Parathyroid adenoma (tissue), 2 donors: ENCODE measurements around the gene TXNRD3.
"Not testable (repeated sequence)": the region's sequence is repeated elsewhere in the genome, so short reads cannot be mapped to it uniquely, and the experiment has no call there.

Experiments used
- H2AFZ ChIP-seq: fragments of 300-600 bp; sonication (generic); one replicate; pipeline ENCODE4 v1.7.0; 2017; ENCODE audit warnings: antibody characterized with exemption, mild to moderate bottlenecking
- H3K27ac ChIP-seq: fragments of 300-600 bp; sonication (generic); one replicate; pipeline ENCODE4 v1.7.0; 2017
- H3K27me3 ChIP-seq: fragments of 300-600 bp; sonication (generic); one replicate; pipeline ENCODE4 v1.7.0; 2017; ENCODE audit warnings: low read length; ENCODE audit not compliant: control insufficient read depth, insufficient read depth
- H3K36me3 ChIP-seq: fragments of 300-600 bp; sonication (generic); one replicate; pipeline ENCODE4 v1.7.0; 2017; ENCODE audit warnings: low read length; ENCODE audit not compliant: control insufficient read depth, insufficient read depth
- H3K4me1 ChIP-seq: fragments of 300-600 bp; sonication (generic); one replicate; pipeline ENCODE4 v1.7.0; 2017; ENCODE audit warnings: control low read depth
- H3K4me2 ChIP-seq: fragments of 300-600 bp; sonication (generic); one replicate; pipeline ENCODE4 v1.7.0; 2017; ENCODE audit warnings: low read length
- H3K4me3 ChIP-seq: fragments of 300-600 bp; sonication (generic); one replicate; pipeline ENCODE4 v1.7.0; 2017; ENCODE audit warnings: low read depth, low read length
- H3K79me2 ChIP-seq: fragments of 300-600 bp; sonication (generic); one replicate; pipeline ENCODE4 v1.7.0; 2017; ENCODE audit warnings: control low read depth
- H3K9ac ChIP-seq: fragments of 300-600 bp; sonication (generic); one replicate; pipeline ENCODE4 v1.7.0; 2017; ENCODE audit warnings: mild to moderate bottlenecking
- H3K9me3 ChIP-seq: fragments of 300-600 bp; sonication (generic); one replicate; pipeline ENCODE4 v1.7.0; 2017; ENCODE audit warnings: low read length; ENCODE audit not compliant: control insufficient read depth
- CTCF ChIP-seq: fragments of 300-600 bp; sonication (generic); IDR thresholded peaks from one replicate; pipeline ENCODE4 v1.7.0; 2017; ENCODE audit warnings: antibody characterized with exemption, mild to moderate bottlenecking
- donor health status: primary hyperparathyroidism.

The TXNRD3 gene

GRCh38 chr3:126604691-126605090 lies 50.2 kb downstream of the TXNRD3 start:
- H3K9me3 ChIP-seq, result no peaks in the 10 kb centered on the region
- no peaks in the 10 kb centered on the region for H3K36me3 ChIP-seq
- H3K9ac ChIP-seq, result no peak overlapping the region
- H3K4me3 ChIP-seq, result no peak overlapping the region
- H3K4me1 ChIP-seq, result no peaks in the 10 kb centered on the region
- no peak overlapping the region for H3K27ac ChIP-seq
- no peak for TF ChIP-seq CTCF
- no peak overlapping the region for H3K4me2 ChIP-seq
- H3K27me3 ChIP-seq, result no peaks in the 10 kb centered on the region
- no peak overlapping the region for H2AFZ ChIP-seq
- no peaks in the 10 kb centered on the region for H3K79me2 ChIP-seq

- Histone ChIP-seq H3K9me3 (no peaks in the 10 kb centered on the region), H3K27me3 (no peaks in the 10 kb centered on the region), H3K27ac (no peak overlapping the region), H3K9ac (no peak overlapping the region), H3K79me2 (no peaks in the 10 kb centered on the region), H3K4me2 (no peak overlapping the region), H3K36me3 (no peaks in the 10 kb centered on the region), H2AFZ (no peak overlapping the region), H3K4me3 (no peak overlapping the region), H3K4me1 (no peaks in the 10 kb centered on the region)
- TF ChIP-seq CTCF, result no peak
Observed at GRCh38 chr3:126599101-126599500, 55.8 kb downstream of the TXNRD3 start.

- H2AFZ ChIP-seq, H3K27ac ChIP-seq, H3K9ac ChIP-seq, H3K4me3 ChIP-seq, H3K4me2 ChIP-seq, H3K9me3 ChIP-seq, H3K79me2 ChIP-seq, H3K36me3 ChIP-seq, H3K27me3 ChIP-seq, H3K4me1 ChIP-seq: not testable (repeated sequence)
Observed at GRCh38 chr3:126595479-126595878, 59.4 kb downstream of the TXNRD3 start.

GRCh38 chr3:126591515-126591914 lies 63.4 kb downstream of the TXNRD3 start:
- not testable (repeated sequence) for H3K79me2 ChIP-seq, H3K9me3 ChIP-seq, H3K4me1 ChIP-seq, H3K27ac ChIP-seq, H2AFZ ChIP-seq, H3K27me3 ChIP-seq, H3K36me3 ChIP-seq, H3K4me3 ChIP-seq, H3K9ac ChIP-seq, H3K4me2 ChIP-seq

- Histone ChIP-seq H3K79me2 (no peaks in the 10 kb centered on the region), H3K4me3 (no peak overlapping the region), H3K36me3 (no peaks in the 10 kb centered on the region), H2AFZ (no peak overlapping the region), H3K4me1 (no peaks in the 10 kb centered on the region), H3K27ac (no peak overlapping the region), H3K9ac (no peak overlapping the region), H3K4me2 (no peak overlapping the region), H3K27me3 (no peaks in the 10 kb centered on the region), H3K9me3 (no peaks in the 10 kb centered on the region)
- TF ChIP-seq CTCF, result no peak
Observed at GRCh38 chr3:126582311-126582710, 72.6 kb downstream of the TXNRD3 start.

GRCh38 chr3:126581569-126581968 lies 73.4 kb downstream of the TXNRD3 start:
- Histone ChIP-seq H2AFZ (no peak overlapping the region), H3K4me3 (no peak overlapping the region), H3K9me3 (no peaks in the 10 kb centered on the region), H3K79me2 (no peaks in the 10 kb centered on the region), H3K27me3 (no peaks in the 10 kb centered on the region), H3K36me3 (no peaks in the 10 kb centered on the region), H3K4me1 (no peaks in the 10 kb centered on the region), H3K27ac (no peak overlapping the region), H3K9ac (no peak overlapping the region), H3K4me2 (no peak overlapping the region)
- no peak for TF ChIP-seq CTCF
